IMR-90 (cell line): ENCODE measurements around the gene OR2V2.

ENCODE experiments used
- CHD1 ChIP-seq: IDR thresholded peaks from 2 replicates; pipeline ENCODE4 v1.6.1; 2012; ENCODE audit warnings: low read depth, low read length, improper control_type of control experiment
- MXI1 ChIP-seq: IDR thresholded peaks from 2 replicates; pipeline ENCODE4 v1.6.1; 2012; ENCODE audit warnings: low read depth, mild to moderate bottlenecking, low read length, moderate library complexity, borderline replicate concordance
- POLR2A ChIP-seq: IDR thresholded peaks from 2 replicates; pipeline ENCODE4 v1.6.1; 2012; ENCODE audit warnings: mild to moderate bottlenecking, low read depth, low read length
- RAD21 ChIP-seq: IDR thresholded peaks from 2 replicates; pipeline ENCODE4 v1.6.1; 2012; ENCODE audit warnings: low read length, improper control_type of control experiment
- RCOR1 ChIP-seq: IDR thresholded peaks from 2 replicates; pipeline ENCODE4 v1.6.1; 2012; ENCODE audit warnings: mild to moderate bottlenecking, low read length, improper control_type of control experiment; ENCODE audit not compliant: insufficient replicate concordance
- SMC3 ChIP-seq: fragments of 150-350 bp; IDR thresholded peaks from 2 replicates; pipeline ENCODE4 v1.6.1; 2016; ENCODE audit warnings: low read depth, mild to moderate bottlenecking, antibody characterized with exemption, low read length, moderate library complexity
- TF ChIP-seq, protein P1 (sequence below): conservative IDR thresholded peaks from 2 replicates; pipeline ENCODE4 v1.5.1; 2012; ENCODE audit warnings: mild to moderate bottlenecking, low read depth, low read length, improper control_type of control experiment

DNA sequence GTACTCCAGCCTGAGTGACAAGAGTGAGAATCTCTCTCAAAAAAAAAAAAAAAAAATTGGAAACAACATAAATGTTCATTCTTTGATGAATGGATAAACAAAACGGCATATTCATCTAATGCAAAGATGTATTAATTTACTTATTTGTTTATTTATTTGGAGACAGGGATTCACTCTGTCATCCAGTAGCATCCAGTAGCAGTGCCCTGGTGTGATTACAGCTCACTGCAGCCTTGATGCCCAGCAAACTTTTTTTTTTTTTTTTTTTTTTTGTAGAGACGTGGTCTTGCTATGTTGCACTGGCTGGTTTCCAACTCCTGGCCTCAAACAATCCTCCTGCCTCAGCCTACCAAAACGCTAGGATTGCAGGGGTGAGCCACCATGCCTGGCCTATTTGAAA lies 24.4 kb downstream of the OR2V2 start:
- TF ChIP-seq, protein P1, sequence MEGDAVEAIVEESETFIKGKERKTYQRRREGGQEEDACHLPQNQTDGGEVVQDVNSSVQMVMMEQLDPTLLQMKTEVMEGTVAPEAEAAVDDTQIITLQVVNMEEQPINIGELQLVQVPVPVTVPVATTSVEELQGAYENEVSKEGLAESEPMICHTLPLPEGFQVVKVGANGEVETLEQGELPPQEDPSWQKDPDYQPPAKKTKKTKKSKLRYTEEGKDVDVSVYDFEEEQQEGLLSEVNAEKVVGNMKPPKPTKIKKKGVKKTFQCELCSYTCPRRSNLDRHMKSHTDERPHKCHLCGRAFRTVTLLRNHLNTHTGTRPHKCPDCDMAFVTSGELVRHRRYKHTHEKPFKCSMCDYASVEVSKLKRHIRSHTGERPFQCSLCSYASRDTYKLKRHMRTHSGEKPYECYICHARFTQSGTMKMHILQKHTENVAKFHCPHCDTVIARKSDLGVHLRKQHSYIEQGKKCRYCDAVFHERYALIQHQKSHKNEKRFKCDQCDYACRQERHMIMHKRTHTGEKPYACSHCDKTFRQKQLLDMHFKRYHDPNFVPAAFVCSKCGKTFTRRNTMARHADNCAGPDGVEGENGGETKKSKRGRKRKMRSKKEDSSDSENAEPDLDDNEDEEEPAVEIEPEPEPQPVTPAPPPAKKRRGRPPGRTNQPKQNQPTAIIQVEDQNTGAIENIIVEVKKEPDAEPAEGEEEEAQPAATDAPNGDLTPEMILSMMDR: no peak
- TF ChIP-seq RAD21 (no peak), CHD1 (no peak), POLR2A (no peak), SMC3 (no peak), MXI1 (no peak), RCOR1 (no peak)
